ENCODE results near the gene SPDYC. TPM values are rescaled to one million over a fixed set of nuclear protein-coding genes. Genes with fewer than 3 reads are reported as not detected.

Gene SPDYC
- polyA plus RNA-seq, 1 experiment, result not detected

- no peaks in the 10 kb centered on the region for H3K9me3 ChIP-seq (ENCODE audit: control insufficient read depth, insufficient read depth, low read length)
- DNase-seq (ENCODE audit: low read depth, low spot score), result no peak
- ChIA-PET CTCF (no interaction called here), POLR2A (no interaction called here)
- no peak overlapping the region for H3K27ac ChIP-seq (ENCODE audit: low read depth, low read length)
- no peak overlapping the region for H3K4me3 ChIP-seq (ENCODE audit: low read depth, low read length)
- TF ChIP-seq CTCF (IDR thresholded peaks at IDR 0.05; ENCODE audit: low read depth, low read length), result no peak
- H3K27me3 ChIP-seq (ENCODE audit: control insufficient read depth, insufficient read depth, low read length), result no peaks in the 10 kb centered on the region
Observed at GRCh38 chr11:65159012-65159411, 11.0 kb upstream of the SPDYC start.

DNA sequence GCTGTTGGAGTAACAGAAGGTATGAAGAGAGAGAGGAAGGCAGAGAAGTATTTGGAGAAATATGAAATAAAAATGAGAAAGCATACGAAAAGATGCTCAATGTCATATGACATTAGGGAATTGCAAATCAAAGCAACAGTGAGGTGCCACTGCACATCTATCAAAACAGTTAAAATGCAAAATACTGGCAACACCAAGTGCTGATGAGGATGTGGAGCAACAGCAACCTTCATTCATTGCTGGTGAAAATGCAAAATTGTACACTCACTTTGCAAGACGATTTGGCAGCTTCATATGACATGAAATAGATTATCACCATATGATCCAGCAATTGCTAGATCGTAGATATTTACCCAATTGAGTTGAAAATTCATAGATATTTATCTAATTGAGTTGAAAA is 9.4 kb upstream of the SPDYC start:
- Histone ChIP-seq H3K27me3 (ENCODE audit: control insufficient read depth, insufficient read depth, low read length) (no peaks in the 10 kb centered on the region), H3K27ac (ENCODE audit: low read depth, low read length) (no peak overlapping the region), H3K9me3 (ENCODE audit: control insufficient read depth, insufficient read depth, low read length) (no peaks in the 10 kb centered on the region), H3K4me3 (ENCODE audit: low read depth, low read length) (no peak overlapping the region)
- ChIA-PET POLR2A (no interaction called here), CTCF (no interaction called here)
- TF ChIP-seq CTCF (IDR thresholded peaks at IDR 0.05; ENCODE audit: low read depth, low read length), result no peak
- DNase-seq (ENCODE audit: low read depth, low spot score), result no peak

GRCh38 chr11:65163684-65164083 is 6.3 kb upstream of the SPDYC start:
- no peak overlapping the region for H3K4me3 ChIP-seq (ENCODE audit: low read depth, low read length)
- ChIA-PET CTCF (interaction anchor here (1.5 kb wide), 1 partner anchor 12 kb away, joined by 5 read pairs; no protein-coding TSS in a partner anchor), POLR2A (interaction anchor here (0.7 to 1.6 kb wide), 2 partner anchors 29 to 98 kb away, joined by 5 to 6 read pairs; partner anchors contain the start of gene POLA2)
- H3K27ac ChIP-seq (ENCODE audit: low read depth, low read length), result no peak overlapping the region
- no peak for DNase-seq (ENCODE audit: low read depth, low spot score)
- TF ChIP-seq CTCF (IDR thresholded peaks at IDR 0.05; ENCODE audit: low read depth, low read length), result no peak
- H3K9me3 ChIP-seq (ENCODE audit: control insufficient read depth, insufficient read depth, low read length), result no peaks in the 10 kb centered on the region
- no peaks in the 10 kb centered on the region for H3K27me3 ChIP-seq (ENCODE audit: control insufficient read depth, insufficient read depth, low read length)

DNA sequence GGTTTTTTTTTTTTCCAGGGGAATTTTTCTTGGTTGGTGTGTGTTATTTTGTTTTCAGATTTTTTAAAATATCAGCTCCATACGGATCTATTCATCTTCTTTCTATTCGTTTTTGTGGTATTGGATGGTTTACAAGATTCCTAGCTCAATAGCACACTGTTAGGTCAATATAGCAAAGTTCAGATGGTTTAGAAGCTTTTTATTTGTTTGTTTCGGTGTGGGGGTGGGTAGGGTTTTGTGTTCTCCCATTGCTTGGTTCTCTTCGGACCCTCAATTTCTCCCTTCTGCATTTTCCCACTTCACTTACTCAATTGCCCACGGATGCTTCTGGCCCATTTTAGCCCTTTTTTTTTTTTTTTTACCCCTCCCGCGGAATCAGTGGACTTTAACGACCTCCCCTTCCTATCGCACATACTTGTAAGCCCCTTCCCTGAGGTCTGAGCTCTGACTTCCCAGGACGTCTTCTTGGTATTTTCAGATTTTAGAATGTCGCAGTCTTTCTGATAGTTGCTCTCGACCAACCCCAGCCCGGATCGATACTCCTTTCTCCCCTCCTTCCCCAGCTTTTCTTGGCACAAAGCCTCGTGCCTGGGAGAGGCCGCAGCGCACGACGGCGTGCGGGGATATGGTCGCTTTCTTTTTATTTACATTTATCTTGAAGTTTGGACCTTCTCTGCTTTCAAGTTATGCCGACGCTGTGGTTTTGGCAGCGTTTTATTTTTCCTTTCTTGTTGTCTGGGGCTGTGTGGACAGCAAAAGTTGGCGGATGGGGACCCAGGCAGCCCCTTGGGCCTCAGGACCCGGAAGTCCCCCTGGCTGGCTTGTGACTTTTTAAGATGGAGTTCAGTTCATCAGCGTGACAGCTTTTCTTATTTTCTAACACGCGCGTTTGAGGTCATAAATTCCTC is 4.4 kb upstream of the SPDYC start:
- ChIA-PET CTCF (interaction anchor here (0.6 to 0.9 kb wide), 2 partner anchors 18 to 40 kb away, joined by 3 read pairs; no protein-coding TSS in a partner anchor), POLR2A (interaction anchor here (0.6 to 1.6 kb wide), 3 partner anchors 22 to 41 kb away, joined by 4 to 6 read pairs (median 4); no protein-coding TSS in a partner anchor)
- no peaks in the 10 kb centered on the region for H3K27me3 ChIP-seq (ENCODE audit: control insufficient read depth, insufficient read depth, low read length)
- DNase-seq (ENCODE audit: low read depth, low spot score), result no peak
- no peak for TF ChIP-seq CTCF (IDR thresholded peaks at IDR 0.05; ENCODE audit: low read depth, low read length)
- peaks cover 3% of the 10 kb centered on the region; the same call in 1 of the 2 replicates for H3K9me3 ChIP-seq (ENCODE audit: control insufficient read depth, insufficient read depth, low read length)
- peak overlapping the region; percentile 25; the same call in 1 of the 2 replicates for H3K4me3 ChIP-seq (ENCODE audit: low read depth, low read length)
- no peak overlapping the region for H3K27ac ChIP-seq (ENCODE audit: low read depth, low read length)

DNA sequence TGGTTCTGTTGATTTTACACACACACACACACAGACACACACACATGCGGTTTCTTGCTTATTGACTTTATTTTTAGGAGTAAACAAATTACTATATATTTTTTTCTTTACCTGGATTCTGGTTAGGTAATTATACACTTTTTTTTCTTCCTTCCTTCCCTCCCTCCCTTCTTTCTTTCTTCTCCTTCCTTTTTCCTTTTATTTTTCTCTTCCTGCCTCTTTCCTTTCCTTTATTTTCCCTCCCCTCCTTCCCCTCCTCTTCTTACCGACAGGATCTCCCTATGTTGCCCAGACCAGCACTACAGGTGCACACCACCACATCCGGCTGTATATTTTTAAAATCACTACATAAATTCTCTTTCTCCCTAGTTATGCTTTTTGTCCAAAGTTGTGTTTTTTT is 3.1 kb upstream of the SPDYC start:
- Histone ChIP-seq H3K27me3 (ENCODE audit: control insufficient read depth, insufficient read depth, low read length) (no peaks in the 10 kb centered on the region), H3K9me3 (ENCODE audit: control insufficient read depth, insufficient read depth, low read length) (peaks cover 3% of the 10 kb centered on the region; the same call in 1 of the 2 replicates), H3K4me3 (ENCODE audit: low read depth, low read length) (no peak overlapping the region), H3K27ac (ENCODE audit: low read depth, low read length) (no peak overlapping the region)
- DNase-seq (ENCODE audit: low read depth, low spot score), result no peak
- POLR2A ChIA-PET, result no interaction called here
- CTCF ChIA-PET, result no interaction called here
- TF ChIP-seq CTCF (IDR thresholded peaks at IDR 0.05; ENCODE audit: low read depth, low read length), result no peak
